GM19463 (cell line): ENCODE results near the gene ZDHHC5.
"Not testable (repeated sequence)": the region's sequence is repeated elsewhere in the genome, so short reads cannot be mapped to it uniquely, and the experiment has no call there.

Experiments
- ATAC-seq: cut with Tn5 transposase; IDR thresholded peaks from one replicate; pipeline ENCODE4 v1.9.1; 2021; ENCODE audit warnings: mild to moderate bottlenecking, moderate library complexity; ENCODE audit not compliant: unreplicated experiment

Gene ZDHHC5

DNA sequence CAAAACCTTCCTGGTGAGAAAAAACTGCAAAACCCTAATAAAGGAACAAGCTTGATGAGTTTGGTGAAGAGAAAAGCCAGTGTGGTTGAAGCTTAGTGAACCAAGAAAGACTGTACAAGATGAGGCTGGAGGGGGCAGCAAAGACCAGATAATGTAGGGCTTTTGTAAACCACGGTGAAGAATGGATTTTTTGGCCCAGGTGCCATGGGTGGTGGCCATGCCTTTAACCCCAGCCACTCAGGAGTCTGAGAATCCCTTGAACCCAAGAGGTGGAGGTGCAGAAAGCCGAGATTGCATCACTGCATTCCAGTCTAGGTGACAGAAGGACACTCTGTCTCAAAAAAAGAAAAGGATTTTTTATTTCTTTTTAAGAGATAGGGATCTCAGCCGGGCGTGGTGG, 5.0 kb upstream of the ZDHHC5 start:
- no peak for ATAC-seq

DNA sequence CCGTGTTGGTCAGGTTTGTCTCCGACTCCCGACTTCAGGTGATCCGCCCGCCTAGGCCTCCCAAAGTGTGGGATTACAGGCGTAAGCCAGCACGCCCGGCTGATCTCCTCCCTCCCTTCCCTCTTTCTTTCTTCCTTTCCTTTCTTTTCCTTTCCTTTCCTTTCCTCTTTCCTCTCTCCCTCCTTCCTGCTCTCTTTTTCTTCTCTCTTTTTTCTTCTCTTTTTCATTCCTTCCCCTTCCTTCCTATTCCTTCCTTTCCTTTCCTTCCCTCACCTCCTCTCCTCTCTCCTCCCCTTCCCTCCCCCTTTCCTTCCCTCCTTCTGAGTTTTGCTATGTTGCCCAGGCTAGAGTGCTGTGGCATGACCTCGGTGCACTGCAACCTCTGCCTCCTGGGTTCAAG, 3.9 kb upstream of the ZDHHC5 start:
- ATAC-seq, result no peak

- peak; percentile 53 for ATAC-seq
These were observed 688 bp upstream of the ZDHHC5 start for GRCh38 chr11:57667117-57667735.

- peak; percentile 5 for ATAC-seq
These were observed 494 bp downstream of the ZDHHC5 start for GRCh38 chr11:57668434-57668782.

- ATAC-seq, result no peak
These were observed 6.3 kb downstream of the ZDHHC5 start for GRCh38 chr11:57674251-57674650.

- ATAC-seq, result no peak
These were observed 7.4 kb downstream of the ZDHHC5 start for GRCh38 chr11:57675176-57675941.

DNA sequence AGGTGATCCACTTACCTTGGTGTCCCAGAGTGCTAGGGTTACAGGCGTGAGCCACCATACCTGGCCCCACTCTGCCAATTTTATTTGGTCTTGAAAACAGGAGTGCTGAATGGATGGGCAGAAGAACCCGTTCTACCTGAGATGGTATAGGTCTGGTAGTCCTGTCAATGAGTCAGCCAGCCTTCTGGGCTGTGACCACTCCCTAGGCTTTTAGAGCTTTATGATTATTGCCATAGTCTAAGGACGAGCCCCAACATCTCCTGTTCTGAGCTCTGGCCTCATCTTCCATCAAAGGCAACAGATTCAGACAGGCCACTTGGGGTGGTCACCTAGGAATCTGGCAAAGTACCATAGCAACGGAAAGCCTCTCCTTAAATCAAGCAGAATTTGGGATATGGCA, 11.5 kb downstream of the ZDHHC5 start:
- ATAC-seq, result no peak

DNA sequence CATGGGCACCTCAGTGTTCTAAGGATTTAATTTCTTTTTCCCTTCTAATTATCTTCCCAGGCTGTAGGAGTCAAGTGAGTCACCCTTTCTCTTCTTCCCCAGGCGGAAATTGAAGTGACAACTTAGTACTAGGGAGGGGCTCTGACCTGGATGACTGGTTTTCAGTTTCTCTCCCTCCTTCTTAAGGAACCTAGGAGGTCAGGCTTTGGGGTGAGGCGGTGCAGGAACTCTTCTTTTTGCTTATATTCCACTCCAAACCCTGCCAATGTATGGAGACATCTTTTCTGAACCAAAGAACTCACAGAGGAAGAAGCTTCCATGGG, 12.6 kb downstream of the ZDHHC5 start:
- ATAC-seq, result peak; percentile 52

- no peak for ATAC-seq
These were observed 13.3 kb downstream of the ZDHHC5 start for GRCh38 chr11:57681168-57681567.

GRCh38 chr11:57690474-57690873, 22.6 kb downstream of the ZDHHC5 start:
- not testable (repeated sequence) for ATAC-seq

DNA sequence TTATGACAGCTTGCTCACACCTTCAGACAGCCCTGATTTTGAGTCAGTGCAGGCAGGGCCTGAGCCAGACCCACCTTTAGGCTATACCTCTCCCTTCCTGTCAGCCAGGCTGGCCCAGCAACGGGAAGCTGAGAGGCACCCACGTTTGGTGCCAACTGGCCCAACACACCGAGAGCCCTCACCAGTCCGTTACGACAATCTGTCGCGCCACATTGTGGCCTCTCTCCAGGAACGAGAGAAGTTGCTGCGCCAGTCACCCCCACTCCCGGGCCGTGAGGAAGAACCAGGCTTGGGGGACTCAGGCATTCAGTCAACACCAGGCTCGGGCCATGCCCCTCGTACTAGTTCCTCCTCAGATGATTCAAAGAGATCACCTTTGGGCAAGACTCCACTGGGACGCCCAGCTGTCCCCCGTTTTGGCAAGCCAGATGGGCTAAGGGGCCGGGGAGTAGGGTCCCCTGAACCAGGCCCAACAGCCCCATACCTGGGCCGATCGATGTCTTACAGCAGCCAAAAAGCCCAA, 31.0 kb downstream of the ZDHHC5 start:
- ATAC-seq, result no peak

GRCh38 chr11:57699813-57700212, 31.9 kb downstream of the ZDHHC5 start:
- ATAC-seq, result no peak

DNA sequence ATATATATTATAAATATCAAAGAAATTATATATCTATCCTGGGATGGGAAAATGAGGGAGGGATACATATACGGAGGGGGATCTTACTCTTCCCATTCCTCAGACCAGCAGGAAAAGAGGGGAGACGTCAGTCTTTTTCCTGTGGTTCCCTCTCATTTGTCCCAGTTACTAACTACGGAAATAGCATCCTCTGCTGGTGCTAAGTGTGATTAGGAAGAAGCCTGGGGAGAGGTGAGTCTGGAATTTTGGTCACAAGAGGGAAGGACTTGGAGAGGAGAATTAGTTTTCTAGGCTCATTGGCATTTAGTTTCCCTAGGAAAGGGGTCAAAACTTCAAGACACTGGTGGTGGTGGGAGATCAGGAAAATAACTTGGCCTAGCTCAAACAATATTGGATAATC, 32.5 kb downstream of the ZDHHC5 start:
- no peak for ATAC-seq

- no peak for ATAC-seq
These were observed 35.4 kb downstream of the ZDHHC5 start for GRCh38 chr11:57703341-57703740.

DNA sequence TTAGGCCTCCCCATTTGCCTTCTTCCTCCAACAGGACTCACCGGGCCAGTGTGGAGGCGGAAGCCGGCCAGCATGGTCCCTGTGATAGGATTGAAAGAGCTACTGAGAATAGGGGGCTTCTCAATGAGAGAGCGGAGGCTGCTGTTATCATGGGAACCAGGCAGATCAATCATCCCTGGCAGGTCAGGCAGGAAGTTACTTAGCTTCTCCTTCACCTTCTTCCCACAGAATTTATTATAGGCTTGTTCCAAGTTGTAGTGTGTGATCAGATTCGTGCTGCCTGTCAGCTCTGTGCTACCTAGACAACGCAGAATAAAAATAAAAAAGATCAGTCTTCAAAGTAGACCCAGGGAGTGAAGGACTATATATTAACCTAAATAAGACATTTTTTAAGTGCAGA, 37.0 kb downstream of the ZDHHC5 start:
- ATAC-seq, result no peak

- ATAC-seq, result not testable (repeated sequence)
These were observed 37.5 kb downstream of the ZDHHC5 start for GRCh38 chr11:57705432-57705831.

- ATAC-seq, result no peak
These were observed 42.0 kb downstream of the ZDHHC5 start for GRCh38 chr11:57709802-57710367.

- ATAC-seq, result peak; percentile 37
These were observed 43.7 kb downstream of the ZDHHC5 start, which contains the start of gene MED19 for GRCh38 chr11:57711414-57712255. Gene MED19, minus strand, starts transcription at chr11:57712215. Its CDS starts 36 bp downstream, at chr11:57712179.

DNA sequence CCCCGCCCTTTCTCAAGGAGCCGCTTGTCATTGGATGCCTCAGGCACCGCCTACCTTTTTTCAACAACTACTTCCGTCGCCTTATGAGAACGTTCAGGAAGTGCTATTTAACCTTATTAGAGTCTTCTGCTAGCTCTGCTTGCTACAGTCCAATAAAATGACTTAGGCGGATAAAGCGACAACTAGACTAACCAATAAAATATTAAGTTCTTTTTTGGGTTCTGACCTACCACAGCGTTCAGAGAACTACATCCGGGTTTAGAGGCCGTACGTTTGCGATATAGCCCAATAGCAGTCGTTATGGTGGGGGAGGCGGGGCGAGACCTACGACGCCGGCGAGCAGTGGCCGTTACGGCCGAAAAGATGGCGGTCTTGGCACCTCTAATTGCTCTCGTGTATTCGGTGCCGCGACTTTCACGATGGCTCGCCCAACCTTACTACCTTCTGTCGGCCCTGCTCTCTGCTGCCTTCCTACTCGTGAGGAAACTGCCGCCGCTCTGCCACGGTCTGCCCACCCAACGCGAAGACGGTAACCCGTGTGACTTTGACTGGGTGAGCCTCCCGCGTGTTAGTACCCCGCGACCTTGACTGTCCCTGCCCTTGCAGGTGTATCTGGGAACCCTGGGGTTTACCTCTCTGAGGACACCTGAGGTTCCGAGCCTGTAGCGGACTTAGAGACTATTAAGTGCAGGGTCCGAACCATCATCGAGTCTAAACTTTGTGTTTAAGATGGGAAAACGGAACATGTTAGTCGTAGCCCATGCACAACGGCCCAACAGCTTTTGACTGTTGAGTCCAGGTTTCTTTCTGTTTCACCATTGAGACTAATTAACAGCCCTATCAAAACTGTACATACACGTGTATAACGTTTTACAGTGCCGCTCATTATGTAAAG, 44.6 kb downstream of the ZDHHC5 start, which contains the start of gene TMX2:
TMX2 (plus strand) TSS at position 338 of the 895 bp plus-strand sequence; CDS start at position 364, 26 bp downstream.
- ATAC-seq, result peak; percentile 93

- ATAC-seq, result no peak
These were observed 45.9 kb downstream of the ZDHHC5 start for GRCh38 chr11:57713835-57714234.
